IMR-90 (cell line): ENCODE data around the gene TENM4. TPM values are rescaled to one million over a fixed set of nuclear protein-coding genes. Genes with fewer than 3 reads are reported as not detected.

Experiments
- ATAC-seq: fragments of 200-7000 bp; cut with Tn5 transposase; 2 replicates; pipeline ENCODE4 v1.9.1; 2020; ENCODE audit warnings: low read depth, mild to moderate bottlenecking, moderate library complexity
- BruUV-seq: library from RNA; stranded (reverse); fragments of 400-500 nt; replicated peaks from 2 replicates; lab custom pipeline; 2021; lab: Mats Ljungman, UMichigan
- CTCF ChIA-PET: fragments of 300-600 bp; formaldehyde crosslinking; extraction: SDS; loops from one replicate; lab custom pipeline; 2021; ENCODE audit warnings: antibody characterized with exemption; lab: Yijun Ruan, JAX
- POLR2A ChIA-PET: fragments of 300-600 bp; sonication (Branson Sonifier 250); formaldehyde crosslinking; loops from one replicate; lab custom pipeline; 2022; ENCODE audit warnings: antibody characterized with exemption; ENCODE audit not compliant: unreplicated experiment; lab: Charles Lee
- DNase-seq: peaks from one replicate; pipeline ENCODE4 v3.0.0; 2013
- H2AFZ ChIP-seq: replicated peaks from 2 replicates; pipeline ENCODE3; 2013; ENCODE audit warnings: low read length, mild to moderate bottlenecking; ENCODE audit not compliant: poor library complexity
- H2AK5ac ChIP-seq: 2 replicates; pipeline ENCODE4 v1.6.1; 2013; ENCODE audit warnings: low read depth, low read length, inconsistent platforms
- H2AK9ac ChIP-seq: replicated peaks from 2 replicates; pipeline ENCODE3; 2013; ENCODE audit warnings: mild to moderate bottlenecking, low read depth, low read length, moderate library complexity; ENCODE audit not compliant: poor library complexity
- H2BK120ac ChIP-seq: 2 replicates; pipeline ENCODE4 v1.6.1; 2013; ENCODE audit warnings: low read depth, low read length, inconsistent platforms
- H2BK15ac ChIP-seq: 3 replicates; pipeline ENCODE4 v1.6.1; 2013; ENCODE audit warnings: low read depth, low read length, inconsistent platforms
- H2BK20ac ChIP-seq: 2 replicates; pipeline ENCODE4 v1.6.1; 2013; ENCODE audit warnings: low read depth, mild to moderate bottlenecking, inconsistent platforms, low read length, moderate library complexity
- H2BK5ac ChIP-seq: 2 replicates; pipeline ENCODE4 v1.6.1; 2013; ENCODE audit warnings: mild to moderate bottlenecking, low read depth, low read length, inconsistent platforms; ENCODE audit not compliant: poor library complexity, severe bottlenecking
- H3K14ac ChIP-seq: replicated peaks from 2 replicates; pipeline ENCODE4 v1.6.1; 2013; ENCODE audit warnings: low read depth, low read length, inconsistent platforms
- H3K18ac ChIP-seq: 2 replicates; pipeline ENCODE4 v1.6.1; 2013; ENCODE audit warnings: low read depth, low read length, control low read depth
- H3K23ac ChIP-seq: 2 replicates; pipeline ENCODE4 v1.6.1; 2013; ENCODE audit warnings: low read depth, low read length, inconsistent platforms
- H3K27ac ChIP-seq: 2 replicates; pipeline ENCODE4 v1.5.1; 2013; ENCODE audit warnings: mild to moderate bottlenecking, control low read depth, low read length; ENCODE audit not compliant: insufficient read depth
- H3K27me3 ChIP-seq: 2 replicates; pipeline ENCODE4 v1.6.1; 2013; ENCODE audit warnings: low read length; ENCODE audit not compliant: control insufficient read depth, insufficient read depth
- H3K36me3 ChIP-seq: 2 replicates; pipeline ENCODE4 v1.6.1; 2013; ENCODE audit warnings: low read length, mixed read lengths; ENCODE audit not compliant: control insufficient read depth, insufficient read depth
- H3K4ac ChIP-seq: 2 replicates; pipeline ENCODE4 v1.6.1; 2013; ENCODE audit warnings: low read depth, low read length, inconsistent platforms
- H3K4me1 ChIP-seq: 2 replicates; pipeline ENCODE4 v1.6.1; 2013; ENCODE audit warnings: low read length, mixed read lengths; ENCODE audit not compliant: control insufficient read depth, insufficient read depth
- H3K4me2 ChIP-seq: 2 replicates; pipeline ENCODE4 v1.6.1; 2013; ENCODE audit warnings: low read depth, mild to moderate bottlenecking, control low read depth, low read length, moderate library complexity
- H3K4me3 ChIP-seq: 2 replicates; pipeline ENCODE4 v1.5.1; 2013; ENCODE audit warnings: low read depth, mild to moderate bottlenecking, control low read depth, low read length, moderate library complexity; ENCODE audit not compliant: insufficient read depth
- H3K56ac ChIP-seq: 2 replicates; pipeline ENCODE4 v1.6.1; 2013; ENCODE audit warnings: low read length, inconsistent platforms; ENCODE audit not compliant: insufficient read depth; ENCODE audit errors: extremely low read depth
- H3K79me1 ChIP-seq, 2 experiments: 2 replicates each; pipeline ENCODE4 v1.6.1; 2013; ENCODE audit warnings: low read length in 2 of 2, inconsistent platforms in 1 of 2, low read depth in 1 of 2
- H3K9ac ChIP-seq: 2 replicates; pipeline ENCODE4 v1.6.1; 2013; ENCODE audit warnings: low read depth, low read length, control low read depth
- H3K9me1 ChIP-seq: 2 replicates; pipeline ENCODE4 v1.6.1; 2013; ENCODE audit warnings: low read length, inconsistent platforms; ENCODE audit not compliant: insufficient read depth
- H3K9me3 ChIP-seq: 2 replicates; pipeline ENCODE4 v1.6.1; 2013; ENCODE audit warnings: low read length; ENCODE audit not compliant: control insufficient read depth, insufficient read depth
- H4K20me1 ChIP-seq: 2 replicates; pipeline ENCODE4 v1.6.1; 2013; ENCODE audit warnings: low read length, inconsistent platforms; ENCODE audit not compliant: insufficient read depth
- H4K5ac ChIP-seq: 2 replicates; pipeline ENCODE4 v1.6.1; 2013; ENCODE audit warnings: mild to moderate bottlenecking, low read depth, low read length, control low read depth
- H4K8ac ChIP-seq, 2 experiments: 2 replicates each; pipeline ENCODE4 v1.6.1; 2013; ENCODE audit warnings: low read depth in 2 of 2, low read length in 2 of 2, control low read depth in 1 of 2, inconsistent platforms in 1 of 2
- H4K91ac ChIP-seq: 2 replicates; pipeline ENCODE4 v1.6.1; 2013; ENCODE audit warnings: low read depth, low read length, inconsistent platforms; ENCODE audit not compliant: insufficient read depth
- CEBPB ChIP-seq: IDR thresholded peaks from 2 replicates; pipeline ENCODE4 v1.6.1; 2012; ENCODE audit warnings: low read depth, low read length, improper control_type of control experiment
- WGBS, 2 experiments: methylation state at CpG; one replicate each; pipeline versions ENCODE4 v1.1.5 to v1.1.7; 2013; ENCODE audit warnings: missing lambda C conversion rate in 2 of 2; ENCODE audit not compliant: insufficient read length in 1 of 2; ENCODE audit errors: extremely low coverage in 2 of 2; 5-methylcytosine and 5-hydroxymethylcytosine counted together
- dilution Hi-C: fragments of 300-500 bp; cut with HindIII; formaldehyde crosslinking; loops from one replicate; pipeline ENCODE4 v1.14.3; 2018; ENCODE audit warnings: low sequenced_read_pairs; ENCODE audit not compliant: unreplicated experiment
- in situ Hi-C: fragments of 300-500 bp; cut with MboI; formaldehyde crosslinking; loops from 3 replicates; pipeline ENCODE4 v1.14.3; 2019; ENCODE audit warnings: low sequenced_read_pairs, inconsistent platforms, mixed read lengths
- intact Hi-C: fragments of 100-400 bp; cut with micrococcal nuclease; formaldehyde crosslinking; loops from 2 replicates; pipeline ENCODE4 v1.10.0; 2022
- polyA plus RNA-seq, 3 experiments: library from polyadenylated mRNA; depleted of rRNA; stranded (reverse); fragments of >200 nt; gene quantifications; 2 replicates each; pipeline ENCODE4 v1.2.3, GENCODE V29; 2012; ENCODE audit warnings: low replicate concordance in 1 of 3
- total RNA-seq: library from RNA; depleted of rRNA; stranded (reverse); fragments of >200 nt; gene quantifications from 2 replicates; pipeline ENCODE4 v1.2.3, GENCODE V29; 2012

The TENM4 gene
- total and polyA plus RNA-seq, 2 of the 4 experiments (the other 2 are of a cell fraction), result 7.4 to 9.0 TPM

DNA sequence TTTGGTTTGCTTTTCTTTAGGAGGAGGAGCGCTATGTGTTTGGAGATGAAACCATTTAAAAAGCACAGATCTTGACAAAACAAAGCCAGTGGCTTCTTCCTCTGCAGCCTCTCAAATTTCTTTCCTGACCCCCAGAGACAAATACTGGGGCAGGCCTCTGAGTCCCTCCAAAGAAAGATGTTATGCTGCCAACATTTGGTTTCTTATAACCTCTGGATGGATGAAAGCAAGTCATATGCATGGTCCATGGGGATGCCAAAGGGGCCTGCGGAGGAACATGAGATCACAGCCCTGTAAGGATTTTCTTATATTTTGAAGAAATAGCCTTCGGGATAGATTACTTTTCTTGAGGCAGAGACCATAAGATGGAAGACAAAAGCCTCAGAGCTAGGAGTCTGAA lies 179.1 kb downstream of the TENM4 start:
- Histone ChIP-seq H3K9ac (no peak overlapping the region), H2BK5ac (no peak overlapping the region), H4K91ac (no peak overlapping the region), H3K79me1 (no peaks in the 10 kb centered on the region), H2BK20ac (no peak overlapping the region), H2BK120ac (no peak overlapping the region), H2BK15ac (no peak overlapping the region), H3K4me1 (peaks cover 3% of the 10 kb centered on the region; the same call in 1 of the 2 replicates), H3K4me3 (no peak overlapping the region), H3K9me3 (no peaks in the 10 kb centered on the region), H3K14ac (no peak overlapping the region), H3K9me1 (peaks cover 3% of the 10 kb centered on the region), H3K36me3 (no peaks in the 10 kb centered on the region), H2AK5ac (no peak overlapping the region), H3K56ac (no peak overlapping the region), H4K8ac (no peak overlapping the region), H2AK9ac (no peak overlapping the region), H3K18ac (no peak overlapping the region), H3K4me2 (no peak overlapping the region), H2AFZ (no peak overlapping the region), H3K4ac (no peak overlapping the region), H3K27me3 (no peaks in the 10 kb centered on the region), H4K5ac (no peak overlapping the region), H3K27ac (no peak overlapping the region), H4K20me1 (no peaks in the 10 kb centered on the region), H3K23ac (no peak overlapping the region)
- intact Hi-C loops, result no loop called here
- DNase-seq (no peak), ATAC-seq (no peak)
- dilution Hi-C loops, result no loop called here
- no CpG with 5 or more reads among the region's 3 CpGs for WGBS, 2 experiments
- ChIA-PET POLR2A (no interaction called here), CTCF (no interaction called here)
- no peak for TF ChIP-seq CEBPB
- in situ Hi-C loops, result no loop called here
- BruUV-seq, result no TSS peak
